GM11168 (cell line): ENCODE results near the gene FXYD1.
"Not testable (repeated sequence)": the region's sequence is repeated elsewhere in the genome, so short reads cannot be mapped to it uniquely, and the experiment has no call there.

ENCODE experiments used
- in situ Hi-C: fragments of 300-500 bp; cut with MboI; formaldehyde crosslinking; loops from one replicate; pipeline ENCODE4 v1.12.0; 2022; ENCODE audit warnings: low sequenced_read_pairs; ENCODE audit not compliant: unreplicated experiment

Gene FXYD1

DNA sequence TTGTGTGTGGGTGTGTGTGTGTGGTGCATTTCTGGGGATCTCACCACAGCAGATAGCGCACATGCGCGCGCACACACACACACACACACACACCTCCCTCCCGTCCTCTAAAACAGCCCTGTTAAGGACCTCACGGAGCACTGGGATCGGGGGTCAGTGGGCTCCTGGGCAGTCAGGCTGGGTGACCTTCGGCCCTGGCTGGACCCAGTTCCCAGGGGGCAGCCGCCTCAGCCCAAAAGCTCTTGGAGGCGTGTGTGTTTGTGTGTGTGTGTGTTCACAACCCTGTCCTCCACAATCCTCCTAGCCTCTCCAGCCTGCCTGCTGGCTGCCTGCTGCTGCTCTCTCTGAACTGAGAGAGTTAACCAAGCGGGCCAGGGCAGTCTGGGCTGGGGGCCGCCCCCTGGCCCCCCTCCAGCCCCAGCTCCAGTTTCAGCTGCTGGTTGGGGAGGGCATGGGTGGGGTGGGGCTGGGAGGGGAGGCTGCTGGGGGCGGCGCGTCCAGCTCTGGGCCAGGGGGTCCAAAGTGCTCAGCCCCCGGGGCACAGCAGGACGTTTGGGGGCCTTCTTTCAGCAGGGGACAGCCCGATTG, at the start of gene FXYD1:
TSS of gene FXYD1 (plus strand) at position 520 of the 588 bp plus-strand sequence. CDS start 1,256 bp downstream, outside the sequence.
- in situ Hi-C loops = no loop called here

GRCh38 chr19:35089554-35089953, 49.1 kb upstream of the FXYD1 start:
- in situ Hi-C loops = no loop called here

GRCh38 chr19:35090160-35090505, 48.5 kb upstream of the FXYD1 start:
- in situ Hi-C loops = no loop called here

DNA sequence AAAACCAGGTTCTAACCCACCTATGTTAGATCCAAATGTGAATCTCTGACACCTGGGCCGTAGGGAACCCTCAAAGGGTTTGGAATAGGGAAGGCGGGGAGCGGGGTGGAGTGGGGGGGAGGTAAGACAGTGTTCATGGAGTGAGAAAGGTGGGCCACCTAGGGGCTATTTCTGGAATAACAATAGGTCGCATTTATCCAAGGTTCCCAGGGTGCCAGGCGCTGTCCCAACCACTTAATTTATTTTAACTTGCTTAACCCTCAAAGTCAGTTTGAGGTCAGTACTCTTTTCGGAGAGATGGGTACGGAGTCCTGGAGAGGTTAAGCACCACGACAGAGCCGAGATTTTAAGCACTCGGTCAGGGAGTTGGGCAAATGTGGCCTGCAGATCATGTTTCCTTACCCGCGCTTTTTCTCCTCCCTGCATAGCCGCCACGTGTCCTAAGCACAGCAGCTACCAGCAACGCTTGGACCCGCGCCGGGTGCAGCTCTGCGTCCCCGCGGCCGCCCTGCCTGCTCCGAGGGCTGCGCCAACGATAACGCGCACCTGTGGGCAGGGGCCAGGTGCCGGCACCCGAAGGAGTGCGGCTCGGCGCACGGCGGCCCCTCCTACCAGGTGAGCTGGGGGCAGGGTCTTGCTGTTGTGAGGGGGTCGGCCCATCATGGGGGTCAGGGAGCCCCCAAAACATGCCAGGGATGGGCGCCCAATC, 48.0 kb upstream of the FXYD1 start:
- in situ Hi-C loops = no loop called here

DNA sequence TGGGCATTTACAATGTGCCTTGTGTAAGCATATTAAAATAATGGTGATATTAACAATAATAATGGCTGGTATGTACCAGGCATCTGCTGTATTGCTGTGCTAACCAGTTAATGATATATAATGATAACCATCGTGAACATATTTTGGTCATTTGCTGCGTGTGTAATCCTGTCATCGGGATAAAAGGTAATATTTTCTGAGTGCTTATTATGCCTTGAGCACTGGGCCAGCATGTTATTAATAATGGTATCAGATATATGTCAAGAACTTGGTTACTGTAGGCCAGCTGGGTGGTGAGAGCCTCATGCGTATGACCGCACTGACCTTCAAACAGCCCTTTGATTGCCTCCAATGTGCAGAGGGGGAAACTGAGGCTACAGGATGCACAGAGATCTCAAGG, 45.2 kb upstream of the FXYD1 start:
- in situ Hi-C loops = no loop called here

GRCh38 chr19:35093941-35094647, 44.5 kb upstream of the FXYD1 start:
- in situ Hi-C loops = no loop called here

DNA sequence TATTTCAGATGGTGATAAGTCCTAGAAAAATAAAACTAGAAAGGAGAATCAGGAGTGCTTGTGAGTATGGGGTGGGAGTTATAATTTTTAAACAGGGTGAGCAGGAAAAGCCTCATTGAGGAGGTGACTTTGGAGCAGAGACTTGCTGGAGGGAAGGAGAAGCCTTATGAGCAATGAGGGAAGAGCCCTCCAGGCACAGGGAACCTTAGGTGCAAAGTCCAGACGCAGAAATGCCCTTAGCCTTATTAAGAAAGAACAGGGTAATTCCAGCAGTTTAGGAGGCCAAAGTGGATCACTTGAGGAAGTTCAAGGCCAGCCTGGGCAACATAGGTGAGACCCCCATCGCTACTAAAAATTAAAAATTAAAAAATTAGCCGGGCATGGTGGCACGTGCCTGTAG, 44.0 kb upstream of the FXYD1 start:
- in situ Hi-C loops = no loop called here

- in situ Hi-C loops = no loop called here
Observed at GRCh38 chr19:35095667-35096368, 42.8 kb upstream of the FXYD1 start.

- in situ Hi-C loops = no loop called here
Observed at GRCh38 chr19:35098413-35099049, 40.1 kb upstream of the FXYD1 start.

GRCh38 chr19:35099155-35099896, 39.3 kb upstream of the FXYD1 start:
- in situ Hi-C loops = no loop called here

- in situ Hi-C loops = no loop called here
Observed at GRCh38 chr19:35099897-35100275, 38.7 kb upstream of the FXYD1 start.

- in situ Hi-C loops = no loop called here
Observed at GRCh38 chr19:35100588-35101533, 37.8 kb upstream of the FXYD1 start.

DNA sequence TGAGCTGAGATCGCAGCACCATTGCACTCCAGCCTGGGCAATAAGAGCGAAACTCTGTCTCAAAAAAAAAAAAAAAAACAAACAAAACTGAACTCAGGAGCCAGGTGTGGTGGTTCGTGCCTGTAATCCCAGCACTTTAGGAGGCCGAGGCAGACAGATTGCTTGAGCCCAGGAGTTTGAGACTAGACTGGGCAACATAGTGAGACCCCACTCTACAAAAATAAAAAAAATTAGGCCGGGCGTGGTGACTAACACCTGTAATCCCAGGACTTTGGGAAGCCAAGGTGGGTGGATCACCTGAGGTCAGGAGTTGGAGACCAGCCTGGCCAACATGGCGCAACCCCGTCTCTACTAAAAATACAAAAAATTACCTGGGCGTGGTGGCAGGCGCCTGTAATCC, 36.7 kb upstream of the FXYD1 start:
- in situ Hi-C loops = not testable (repeated sequence)

DNA sequence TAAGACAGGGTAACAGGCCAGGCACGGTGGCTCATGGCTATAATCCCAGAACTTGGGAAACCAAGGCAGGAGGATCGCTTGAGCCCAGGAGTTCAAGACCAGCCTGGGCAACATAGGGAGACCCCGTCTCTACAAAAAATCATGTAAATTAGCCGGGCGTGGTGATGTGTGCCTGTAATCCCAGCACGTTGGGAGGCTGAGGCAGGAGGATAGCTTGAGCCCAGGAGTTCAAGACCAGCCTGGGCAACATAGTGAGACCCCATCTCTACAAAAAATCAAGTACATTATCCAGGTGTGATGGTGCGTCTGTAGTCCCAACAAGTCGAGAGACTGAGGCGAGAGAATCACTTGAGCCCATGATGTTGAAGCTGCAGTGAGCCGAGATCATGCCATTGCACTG, 35.0 kb upstream of the FXYD1 start:
- in situ Hi-C loops = not testable (repeated sequence)

DNA sequence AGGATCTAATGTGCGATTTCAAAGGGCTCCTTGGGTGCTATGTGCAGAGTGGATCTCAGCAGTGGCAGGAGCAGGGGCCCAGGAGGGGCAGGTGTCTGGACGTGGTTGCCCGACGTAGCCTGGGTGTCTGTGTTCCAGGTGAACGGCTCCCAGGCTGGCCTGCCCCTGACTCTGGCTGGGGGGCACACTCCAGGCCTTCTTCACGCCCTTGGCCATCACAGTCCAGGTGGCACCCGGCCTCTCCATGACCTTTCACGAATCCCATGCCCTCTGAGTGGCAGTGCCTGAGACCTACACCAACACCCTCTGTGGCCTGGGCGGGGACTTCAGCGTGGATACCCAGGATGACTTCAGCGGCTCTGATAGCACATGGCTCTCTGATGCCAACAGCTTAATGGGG, 34.3 kb upstream of the FXYD1 start:
- in situ Hi-C loops = no loop called here

GRCh38 chr19:35105047-35105410, 33.6 kb upstream of the FXYD1 start:
- in situ Hi-C loops = no loop called here

DNA sequence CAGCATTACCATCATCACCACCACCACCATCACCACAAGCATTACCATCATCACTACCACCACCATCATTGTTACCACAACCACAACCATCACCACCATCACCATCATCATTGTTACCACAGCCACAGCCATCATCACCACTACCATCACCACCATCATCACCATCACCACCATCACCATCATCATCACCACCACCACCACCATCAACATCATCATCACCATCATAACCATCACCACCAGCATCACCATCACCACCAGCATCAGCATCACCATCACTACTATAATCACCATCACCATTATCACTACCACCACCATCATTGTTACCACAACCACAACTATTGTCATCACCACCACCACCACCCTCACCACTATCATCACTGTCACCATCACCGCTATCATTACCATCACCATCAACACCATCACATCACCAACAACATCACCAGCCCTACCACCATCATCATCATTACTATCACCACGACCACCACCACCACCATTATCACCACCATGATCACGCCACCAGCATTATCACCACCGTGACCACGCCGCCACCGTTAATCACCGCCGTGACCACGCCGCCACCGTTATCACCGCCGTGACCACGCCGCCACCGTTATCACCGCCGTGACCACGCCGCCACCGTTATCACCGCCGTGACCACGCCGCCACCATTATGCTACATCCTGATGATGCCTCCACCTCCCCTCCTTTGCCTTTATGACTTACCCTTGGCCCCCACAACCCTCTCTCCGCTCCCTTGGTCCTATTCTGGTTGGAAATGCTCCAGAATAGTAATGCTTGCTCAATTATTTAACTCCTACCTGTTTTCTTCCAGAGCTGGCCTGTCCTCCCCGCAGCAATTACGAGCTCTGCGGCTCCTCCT, 33.0 kb upstream of the FXYD1 start:
- in situ Hi-C loops = no loop called here

DNA sequence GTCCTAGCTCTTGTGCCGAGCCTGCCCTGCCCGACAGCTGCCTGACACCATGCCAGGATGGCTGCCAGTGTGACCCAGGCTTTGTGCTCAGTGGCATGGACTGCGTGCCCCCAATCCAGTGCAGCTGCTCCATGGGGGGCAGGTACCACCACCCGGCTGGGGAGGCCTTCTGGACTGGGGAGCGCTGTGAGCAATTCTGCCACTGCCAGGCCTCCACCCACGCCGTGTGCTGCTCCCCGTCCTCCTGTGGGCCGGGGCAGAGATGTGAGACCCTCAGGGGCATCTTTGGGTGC, 32.4 kb upstream of the FXYD1 start:
- in situ Hi-C loops = no loop called here
